Erythroblast (primary cell): ENCODE data around the gene CDA.

Experiments
- GATA1 ChIP-seq: IDR thresholded peaks from 2 replicates; pipeline ENCODE4 v1.6.1; 2011; ENCODE audit warnings: low read depth, mild to moderate bottlenecking, control low read depth, low read length, moderate library complexity
- POLR2A ChIP-seq: IDR thresholded peaks from 2 replicates; pipeline ENCODE4 v1.6.1; 2011; ENCODE audit warnings: mild to moderate bottlenecking, low read length

- no peak for TF ChIP-seq POLR2A
- TF ChIP-seq GATA1, result no peak
Observed at GRCh38 chr1:20602851-20603450, 14.1 kb downstream of the CDA start.
